Lower leg skin (tissue), 4 donors: Measurements from ENCODE around the gene RIF1. TPM values are rescaled to one million over a fixed set of nuclear protein-coding genes. Genes with fewer than 3 reads are reported as not detected.
"Not testable (repeated sequence)": the region's sequence is repeated elsewhere in the genome, so short reads cannot be mapped to it uniquely, and the experiment has no call there.

Source experiments
- DNase-seq, 2 donors: peaks; one replicate each; pipeline ENCODE4 v3.0.0-alpha.2; 2019; ENCODE audit warnings: low spot score in 2 of 2
- H3K4me3 ChIP-seq: fragments of 200-600 bp; sonication (generic); 2 replicates; pipeline ENCODE4 v1.5.1; 2017; ENCODE audit warnings: mild to moderate bottlenecking, low read depth; ENCODE audit not compliant: poor library complexity, severe bottlenecking
- CTCF ChIP-seq, 3 donors: fragments of 450-650 bp; IDR thresholded peaks; one replicate each; pipeline ENCODE4 v1.5.1; 2016; ENCODE audit warnings: antibody characterized with exemption in 3 of 3, mild to moderate bottlenecking in 3 of 3, moderate library complexity in 2 of 3
- POLR2A ChIP-seq, 2 donors: fragments of 450-650 bp; IDR thresholded peaks; one replicate each; pipeline ENCODE4 v1.6.1; 2016 to 2017; ENCODE audit warnings: antibody characterized with exemption in 2 of 2, mild to moderate bottlenecking in 1 of 2, moderate library complexity in 1 of 2
- WGBS, 2 donors: methylation state at CpG; one replicate each; pipeline ENCODE4 v1.1.5; 2018; 5-methylcytosine and 5-hydroxymethylcytosine counted together
- intact Hi-C: fragments of 100-400 bp; cut with DNase I; formaldehyde crosslinking; loops from one replicate; pipeline ENCODE4 v1.15.0; 2023; ENCODE audit warnings: low total_unique reads
- total RNA-seq, 4 donors: library from RNA; depleted of rRNA; stranded (reverse); fragments of >200 nt; gene quantifications; one replicate each; pipeline ENCODE4 v1.1.0, GENCODE V29; 2016

Gene RIF1
- total RNA-seq, 4 donors from 2014 or later: 24.6 to 38.4 (median 31.4) TPM

- DNase-seq: no peak
- WGBS, 2 donors: 81 to 89% methylated on average over 25 of the region's 25 CpGs
- no peak overlapping the region for H3K4me3 ChIP-seq
- intact Hi-C loops: no loop called here
- no peak for TF ChIP-seq CTCF (IDR thresholded peaks at IDR 0.05)
- no peak for TF ChIP-seq POLR2A (IDR thresholded peaks at IDR 0.05)
These were observed 708 bp upstream of the RIF1 start for GRCh38 chr2:151408788-151409600.

GRCh38 chr2:151410485-151410834 is 758 bp downstream of the RIF1 start:
- H3K4me3 ChIP-seq: peak overlapping the region; percentile 96
- WGBS, 2 donors: 0 to 1% methylated on average over 21 of the region's 21 CpGs
- intact Hi-C loops: no loop called here
- no peak for TF ChIP-seq POLR2A (IDR thresholded peaks at IDR 0.05)
- no peak for TF ChIP-seq CTCF (IDR thresholded peaks at IDR 0.05)
- DNase-seq: no peak

DNA sequence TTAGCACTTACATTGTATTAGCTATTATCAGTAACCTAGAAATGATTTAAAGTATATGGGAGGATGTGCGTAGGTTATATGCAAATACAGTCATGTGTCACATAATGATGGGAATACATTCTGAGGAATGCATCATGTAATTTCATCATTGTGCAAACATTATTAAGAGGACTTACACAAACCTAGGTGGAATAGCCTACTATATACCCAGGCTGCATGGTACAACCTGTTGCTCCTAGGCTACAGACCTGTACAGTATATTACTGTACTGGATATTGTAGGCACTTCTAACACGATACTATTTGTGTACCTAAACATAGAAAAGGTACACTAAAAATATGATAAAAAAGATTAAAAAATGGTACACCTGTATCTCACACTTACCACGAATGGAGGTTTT is 7.9 kb downstream of the RIF1 start:
- TF ChIP-seq CTCF (IDR thresholded peaks at IDR 0.05) (no peak), POLR2A (IDR thresholded peaks at IDR 0.05) (no peak)
- no peak for DNase-seq
- intact Hi-C loops: no loop called here
- H3K4me3 ChIP-seq: no peak overlapping the region
- 92 to 94% methylated on average over 3 of the region's 3 CpGs for WGBS, 2 donors

DNA sequence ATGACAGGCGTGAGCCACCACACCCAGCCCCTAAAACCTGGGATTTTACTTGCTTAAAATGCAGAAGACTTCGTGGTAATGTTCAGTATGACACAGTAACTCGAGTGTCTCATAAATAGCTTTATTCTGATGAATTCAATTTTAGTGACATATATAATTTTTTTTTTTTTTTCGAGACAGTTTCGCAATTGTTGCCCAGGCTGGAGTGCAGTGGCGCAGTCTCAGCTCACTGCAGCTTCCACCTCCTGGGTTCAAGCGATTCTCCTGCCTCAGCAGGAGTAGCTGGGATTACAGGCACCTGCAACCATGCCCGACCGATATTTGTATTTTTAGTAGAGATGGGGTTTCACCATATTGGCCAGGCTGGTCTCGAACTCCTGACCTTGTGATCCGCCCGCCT is 12.0 kb downstream of the RIF1 start:
- 95 to 96% methylated on average over 12 of the region's 12 CpGs for WGBS, 2 donors
- DNase-seq, H3K4me3 ChIP-seq, intact Hi-C loops: not testable (repeated sequence)

GRCh38 chr2:151422917-151423439 is 13.3 kb downstream of the RIF1 start:
- no peak for TF ChIP-seq CTCF (IDR thresholded peaks at IDR 0.05)
- TF ChIP-seq POLR2A (IDR thresholded peaks at IDR 0.05): no peak
- 74 to 81% methylated on average over 3 of the region's 3 CpGs for WGBS, 2 donors
- DNase-seq: no peak

DNA sequence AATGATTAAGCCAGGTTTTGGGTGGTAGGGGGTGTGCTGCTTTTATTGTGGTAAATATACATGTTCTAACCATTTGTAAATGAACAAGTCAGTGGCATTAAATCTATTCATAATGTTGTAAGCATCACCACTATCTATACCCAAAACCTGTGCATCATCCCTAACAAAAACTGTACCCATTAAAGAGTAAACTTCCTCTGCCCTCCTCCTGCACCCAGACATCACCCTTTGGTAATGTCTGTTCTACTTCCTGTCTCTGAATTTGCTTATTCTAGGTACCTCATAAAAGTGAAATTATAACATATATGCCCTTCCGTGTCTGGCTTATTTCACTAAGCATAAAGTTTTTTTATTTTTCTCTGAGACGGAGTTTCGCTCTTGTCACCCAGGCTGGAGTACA is 14.1 kb downstream of the RIF1 start:
- 91 to 97% methylated on average over 3 of the region's 3 CpGs for WGBS, 2 donors
- TF ChIP-seq POLR2A (IDR thresholded peaks at IDR 0.05): no peak
- no peak for TF ChIP-seq CTCF (IDR thresholded peaks at IDR 0.05)
- intact Hi-C loops: no loop called here
- no peak overlapping the region for H3K4me3 ChIP-seq
- no peak for DNase-seq

More at GRCh38 chr2:151422917-151423439, 13.3 kb downstream of the RIF1 start:
- intact Hi-C loops: no loop called here
- no peak overlapping the region for H3K4me3 ChIP-seq
